Caco-2 (cell line): ENCODE measurements around the gene EHF. TPM values are rescaled to one million over a fixed set of nuclear protein-coding genes. Genes with fewer than 3 reads are reported as not detected.

Experiments used
- BruUV-seq: library from RNA; stranded (reverse); fragments of 400-500 nt; replicated peaks from 2 replicates; lab custom pipeline; 2021; lab: Mats Ljungman, UMichigan
- CTCF ChIA-PET: fragments of 300-600 bp; sonication (Branson Sonifier 250); formaldehyde crosslinking; loops from one replicate; lab custom pipeline; 2022; ENCODE audit warnings: antibody characterized with exemption; lab: Charles Lee
- POLR2A ChIA-PET: fragments of 300-600 bp; sonication (Branson Sonifier 250); formaldehyde crosslinking; loops from one replicate; lab custom pipeline; 2022; ENCODE audit warnings: antibody characterized with exemption; lab: Charles Lee
- DNase-seq, 2 experiments: peaks; one replicate each; pipeline versions ENCODE4 v3.0.0 to v3.0.0-alpha.2; 2020 to 2022
- H3K27me3 ChIP-seq: replicated peaks from 2 replicates; pipeline ENCODE4 v1.6.0; 2011; ENCODE audit warnings: low read length; ENCODE audit not compliant: control insufficient read depth, insufficient read depth
- H3K36me3 ChIP-seq: 2 replicates; pipeline ENCODE4 v1.5.1; 2011; ENCODE audit warnings: low read length; ENCODE audit not compliant: control insufficient read depth, insufficient read depth
- H3K4me1 ChIP-seq: fragments of 250-450 bp; sonication (Bioruptor Pico); 2 replicates; pipeline ENCODE4 v1.5.1; 2020; ENCODE audit warnings: mild to moderate bottlenecking
- H3K4me3 ChIP-seq: 2 replicates; pipeline ENCODE4 v1.5.1; 2011; ENCODE audit warnings: low read depth, mild to moderate bottlenecking, control low read depth, low read length
- H3K9me3 ChIP-seq: fragments of 250-450 bp; sonication (Bioruptor Pico); 2 replicates; pipeline ENCODE4 v1.5.1; 2020; ENCODE audit warnings: mild to moderate bottlenecking, moderate library complexity
- H3K27ac Mint-ChIP-seq: one replicate; pipeline ENCODE4 v1.8.0; 2022; ENCODE audit warnings: mixed read lengths; ENCODE audit not compliant: unreplicated experiment
- H3K27me3 Mint-ChIP-seq: one replicate; pipeline ENCODE4 v1.8.0; 2022; ENCODE audit warnings: mixed read lengths; ENCODE audit not compliant: insufficient read depth, unreplicated experiment
- H3K36me3 Mint-ChIP-seq: one replicate; pipeline ENCODE4 v1.8.0; 2022; ENCODE audit warnings: mild to moderate bottlenecking, mixed read lengths; ENCODE audit not compliant: insufficient read depth, unreplicated experiment
- H3K4me1 Mint-ChIP-seq: one replicate; pipeline ENCODE4 v1.8.0; 2022; ENCODE audit warnings: low read depth, mixed read lengths; ENCODE audit not compliant: unreplicated experiment
- H3K4me3 Mint-ChIP-seq: one replicate; pipeline ENCODE4 v1.8.0; 2022; ENCODE audit warnings: mild to moderate bottlenecking, moderate library complexity, mixed read lengths; ENCODE audit not compliant: unreplicated experiment
- H3K9me3 Mint-ChIP-seq: one replicate; pipeline ENCODE4 v1.8.0; 2022; ENCODE audit warnings: mixed read lengths; ENCODE audit not compliant: unreplicated experiment
- CTCF ChIP-seq, 2 experiments: fragments of 200-600 bp in 1 of 2; IDR thresholded peaks; 1 replicate in 1 of 2; 2 replicates in 1 of 2; pipeline versions ENCODE4 v1.5.1 to v1.8.0; 2011 to 2022; ENCODE audit warnings: antibody characterized with exemption in 1 of 2, control low read depth in 1 of 2, inconsistent platforms in 1 of 2, low read depth in 1 of 2, low read length in 1 of 2, mild to moderate bottlenecking in 1 of 2, moderate library complexity in 1 of 2; ENCODE audit not compliant: insufficient read depth in 1 of 2, severe bottlenecking in 1 of 2, unreplicated experiment in 1 of 2
- intact Hi-C: fragments of 100-400 bp; cut with micrococcal nuclease; formaldehyde crosslinking; loops from one replicate; pipeline ENCODE4 v1.10.0; 2022; ENCODE audit not compliant: unreplicated experiment
- total RNA-seq: library from RNA; stranded (reverse); gene quantifications from 2 replicates; pipeline ENCODE4 v1.2.3, GENCODE V29; 2022

Gene EHF
- total RNA-seq, 1 experiment from 2014 or later = 0.11 TPM

GRCh38 chr11:34668583-34669053 lies 47.7 kb downstream of the EHF start:
- Mint-ChIP-seq H3K27me3 (no peaks in the 10 kb centered on the region), H3K9me3 (peaks cover 19% of the 10 kb centered on the region), H3K4me1 (peaks cover 29% of the 10 kb centered on the region), H3K4me3 (no peak overlapping the region), H3K36me3 (no peaks in the 10 kb centered on the region), H3K27ac (no peak overlapping the region)
- POLR2A ChIA-PET = no interaction called here
- Histone ChIP-seq H3K4me1 (peaks cover 28% of the 10 kb centered on the region), H3K27me3 (no peaks in the 10 kb centered on the region), H3K4me3 (no peak overlapping the region), H3K36me3 (no peaks in the 10 kb centered on the region), H3K9me3 (no peaks in the 10 kb centered on the region)
- no TSS peak for BruUV-seq
- no peak for TF ChIP-seq CTCF (IDR thresholded peaks at IDR 0.05; ENCODE audit: insufficient read depth in 1 of 2, low read depth in 1 of 2, low read length in 1 of 2, severe bottlenecking in 1 of 2, unreplicated experiment in 1 of 2)
- no peak for DNase-seq
- CTCF ChIA-PET = no interaction called here
- intact Hi-C loops = loop anchor here (1.0 to 5.0 kb wide), 5 partner anchors 28 to 156 kb away; partner anchors contain the start of gene ELF5

GRCh38 chr11:34669458-34669857 lies 48.6 kb downstream of the EHF start:
- Mint-ChIP-seq H3K36me3 (no peaks in the 10 kb centered on the region), H3K4me1 (peaks cover 29% of the 10 kb centered on the region), H3K4me3 (no peak overlapping the region), H3K27me3 (no peaks in the 10 kb centered on the region), H3K9me3 (peaks cover 19% of the 10 kb centered on the region), H3K27ac (no peak overlapping the region)
- intact Hi-C loops = loop anchor here (5.0 kb wide), 3 partner anchors 63 to 157 kb away; partner anchors contain the start of gene ELF5
- no peaks in the 10 kb centered on the region for H3K27me3 ChIP-seq
- H3K36me3 ChIP-seq = no peaks in the 10 kb centered on the region
- CTCF ChIA-PET = no interaction called here
- no TSS peak for BruUV-seq
- H3K4me3 ChIP-seq = no peak overlapping the region
- no peak for DNase-seq
- H3K9me3 ChIP-seq = no peaks in the 10 kb centered on the region
- POLR2A ChIA-PET = no interaction called here
- H3K4me1 ChIP-seq = peaks cover 26% of the 10 kb centered on the region
- no peak for TF ChIP-seq CTCF (IDR thresholded peaks at IDR 0.05; ENCODE audit: insufficient read depth in 1 of 2, low read depth in 1 of 2, low read length in 1 of 2, severe bottlenecking in 1 of 2, unreplicated experiment in 1 of 2)

GRCh38 chr11:34671117-34671516 lies 50.2 kb downstream of the EHF start:
- H3K9me3 Mint-ChIP-seq = peaks cover 16% of the 10 kb centered on the region
- peaks cover 19% of the 10 kb centered on the region for H3K4me1 ChIP-seq
- no peaks in the 10 kb centered on the region for H3K9me3 ChIP-seq
- no peaks in the 10 kb centered on the region for H3K36me3 ChIP-seq
- TF ChIP-seq CTCF (IDR thresholded peaks at IDR 0.05; ENCODE audit: insufficient read depth in 1 of 2, low read depth in 1 of 2, low read length in 1 of 2, severe bottlenecking in 1 of 2, unreplicated experiment in 1 of 2) = no peak
- no peaks in the 10 kb centered on the region for H3K27me3 Mint-ChIP-seq
- ChIA-PET POLR2A (no interaction called here), CTCF (no interaction called here)
- H3K27me3 ChIP-seq = no peaks in the 10 kb centered on the region
- no peak overlapping the region for H3K4me3 ChIP-seq
- peaks cover 4% of the 10 kb centered on the region for H3K36me3 Mint-ChIP-seq
- no peak overlapping the region for H3K4me3 Mint-ChIP-seq
- no peak overlapping the region for H3K27ac Mint-ChIP-seq
- intact Hi-C loops = no loop called here
- H3K4me1 Mint-ChIP-seq = peaks cover 23% of the 10 kb centered on the region
- BruUV-seq = no TSS peak
- no peak for DNase-seq
